HG02678 (cell line): ENCODE measurements around the gene NDUFAF4.
A peak's percentile ranks its signal among the peaks of the same experiment; 100 is the strongest.

ENCODE experiments used
- ATAC-seq: cut with Tn5 transposase; IDR thresholded peaks from one replicate; pipeline ENCODE4 v1.9.1; 2021; ENCODE audit warnings: mild to moderate bottlenecking, moderate library complexity; ENCODE audit not compliant: unreplicated experiment

NDUFAF4 gene

GRCh38 chr6:96897396-96898240 is at the start of gene NDUFAF4:
Gene NDUFAF4 (minus strand): TSS chr6:96897891. CDS start chr6:96897801, 90 bp downstream.
- ATAC-seq: peak; percentile 91

GRCh38 chr6:96947055-96947454 is 49.4 kb upstream of the NDUFAF4 start:
- ATAC-seq: peak; percentile 95

GRCh38 chr6:96943555-96944215 is 46.0 kb upstream of the NDUFAF4 start:
- ATAC-seq: no peak

- no peak for ATAC-seq
These were observed 45.0 kb upstream of the NDUFAF4 start for GRCh38 chr6:96942676-96943075.

- ATAC-seq: no peak
These were observed 42.6 kb upstream of the NDUFAF4 start for GRCh38 chr6:96940322-96940721.

- no peak for ATAC-seq
These were observed 41.5 kb upstream of the NDUFAF4 start for GRCh38 chr6:96939007-96939805.

GRCh38 chr6:96934087-96934486 is 36.4 kb upstream of the NDUFAF4 start:
- ATAC-seq: no peak

GRCh38 chr6:96931198-96931597 is 33.5 kb upstream of the NDUFAF4 start:
- no peak for ATAC-seq

- no peak for ATAC-seq
These were observed 32.0 kb upstream of the NDUFAF4 start for GRCh38 chr6:96929741-96930140.

- ATAC-seq: no peak
These were observed 30.0 kb upstream of the NDUFAF4 start for GRCh38 chr6:96927660-96928059.

GRCh38 chr6:96926425-96926824 is 28.7 kb upstream of the NDUFAF4 start:
- ATAC-seq: no peak

GRCh38 chr6:96925290-96925687 is 27.6 kb upstream of the NDUFAF4 start:
- no peak for ATAC-seq

- peak; percentile 88 for ATAC-seq
These were observed 26.3 kb upstream of the NDUFAF4 start for GRCh38 chr6:96923871-96924493.

- no peak for ATAC-seq
These were observed 25.7 kb upstream of the NDUFAF4 start for GRCh38 chr6:96923400-96923799.

- ATAC-seq: no peak
These were observed 19.4 kb upstream of the NDUFAF4 start for GRCh38 chr6:96917098-96917497.

GRCh38 chr6:96913621-96914020 is 15.9 kb upstream of the NDUFAF4 start:
- ATAC-seq: no peak

GRCh38 chr6:96911751-96912150 is 14.1 kb upstream of the NDUFAF4 start:
- no peak for ATAC-seq

- no peak for ATAC-seq
These were observed 13.5 kb upstream of the NDUFAF4 start for GRCh38 chr6:96911171-96911570.

GRCh38 chr6:96909811-96910210 is 12.1 kb upstream of the NDUFAF4 start:
- no peak for ATAC-seq

- peak; percentile 68 for ATAC-seq
These were observed 9.8 kb upstream of the NDUFAF4 start for GRCh38 chr6:96907498-96907897.

- ATAC-seq: no peak
These were observed 3.2 kb upstream of the NDUFAF4 start for GRCh38 chr6:96900873-96901272.
